IMR-90 (cell line): Measurements from ENCODE around the gene TRIM26. TPM values are rescaled to one million over a fixed set of nuclear protein-coding genes. Genes with fewer than 3 reads are reported as not detected.

Source experiments
- ATAC-seq: fragments of 200-7000 bp; cut with Tn5 transposase; 2 replicates; pipeline ENCODE4 v1.9.1; 2020; ENCODE audit warnings: low read depth, mild to moderate bottlenecking, moderate library complexity
- BruUV-seq: library from RNA; stranded (reverse); fragments of 400-500 nt; replicated peaks from 2 replicates; lab custom pipeline; 2021; lab: Mats Ljungman, UMichigan
- CTCF ChIA-PET: fragments of 300-600 bp; formaldehyde crosslinking; extraction: SDS; loops from one replicate; lab custom pipeline; 2021; ENCODE audit warnings: antibody characterized with exemption; lab: Yijun Ruan, JAX
- POLR2A ChIA-PET: fragments of 300-600 bp; sonication (Branson Sonifier 250); formaldehyde crosslinking; loops from one replicate; lab custom pipeline; 2022; ENCODE audit warnings: antibody characterized with exemption; ENCODE audit not compliant: unreplicated experiment; lab: Charles Lee
- DNase-seq: peaks from one replicate; pipeline ENCODE4 v3.0.0; 2013
- H2AFZ ChIP-seq: replicated peaks from 2 replicates; pipeline ENCODE3; 2013; ENCODE audit warnings: low read length, mild to moderate bottlenecking; ENCODE audit not compliant: poor library complexity
- H2AK5ac ChIP-seq: 2 replicates; pipeline ENCODE4 v1.6.1; 2013; ENCODE audit warnings: low read depth, low read length, inconsistent platforms
- H2AK9ac ChIP-seq: replicated peaks from 2 replicates; pipeline ENCODE3; 2013; ENCODE audit warnings: mild to moderate bottlenecking, low read depth, low read length, moderate library complexity; ENCODE audit not compliant: poor library complexity
- H2BK120ac ChIP-seq: 2 replicates; pipeline ENCODE4 v1.6.1; 2013; ENCODE audit warnings: low read depth, low read length, inconsistent platforms
- H2BK15ac ChIP-seq: 3 replicates; pipeline ENCODE4 v1.6.1; 2013; ENCODE audit warnings: low read depth, low read length, inconsistent platforms
- H2BK20ac ChIP-seq: 2 replicates; pipeline ENCODE4 v1.6.1; 2013; ENCODE audit warnings: low read depth, mild to moderate bottlenecking, inconsistent platforms, low read length, moderate library complexity
- H2BK5ac ChIP-seq: 2 replicates; pipeline ENCODE4 v1.6.1; 2013; ENCODE audit warnings: mild to moderate bottlenecking, low read depth, low read length, inconsistent platforms; ENCODE audit not compliant: poor library complexity, severe bottlenecking
- H3K14ac ChIP-seq: replicated peaks from 2 replicates; pipeline ENCODE4 v1.6.1; 2013; ENCODE audit warnings: low read depth, low read length, inconsistent platforms
- H3K18ac ChIP-seq: 2 replicates; pipeline ENCODE4 v1.6.1; 2013; ENCODE audit warnings: low read depth, low read length, control low read depth
- H3K23ac ChIP-seq: 2 replicates; pipeline ENCODE4 v1.6.1; 2013; ENCODE audit warnings: low read depth, low read length, inconsistent platforms
- H3K27ac ChIP-seq: 2 replicates; pipeline ENCODE4 v1.5.1; 2013; ENCODE audit warnings: mild to moderate bottlenecking, control low read depth, low read length; ENCODE audit not compliant: insufficient read depth
- H3K27me3 ChIP-seq: 2 replicates; pipeline ENCODE4 v1.6.1; 2013; ENCODE audit warnings: low read length; ENCODE audit not compliant: control insufficient read depth, insufficient read depth
- H3K36me3 ChIP-seq: 2 replicates; pipeline ENCODE4 v1.6.1; 2013; ENCODE audit warnings: low read length, mixed read lengths; ENCODE audit not compliant: control insufficient read depth, insufficient read depth
- H3K4ac ChIP-seq: 2 replicates; pipeline ENCODE4 v1.6.1; 2013; ENCODE audit warnings: low read depth, low read length, inconsistent platforms
- H3K4me1 ChIP-seq: 2 replicates; pipeline ENCODE4 v1.6.1; 2013; ENCODE audit warnings: low read length, mixed read lengths; ENCODE audit not compliant: control insufficient read depth, insufficient read depth
- H3K4me2 ChIP-seq: 2 replicates; pipeline ENCODE4 v1.6.1; 2013; ENCODE audit warnings: low read depth, mild to moderate bottlenecking, control low read depth, low read length, moderate library complexity
- H3K4me3 ChIP-seq: 2 replicates; pipeline ENCODE4 v1.5.1; 2013; ENCODE audit warnings: low read depth, mild to moderate bottlenecking, control low read depth, low read length, moderate library complexity; ENCODE audit not compliant: insufficient read depth
- H3K56ac ChIP-seq: 2 replicates; pipeline ENCODE4 v1.6.1; 2013; ENCODE audit warnings: low read length, inconsistent platforms; ENCODE audit not compliant: insufficient read depth; ENCODE audit errors: extremely low read depth
- H3K79me1 ChIP-seq, 2 experiments: 2 replicates each; pipeline ENCODE4 v1.6.1; 2013; ENCODE audit warnings: low read length in 2 of 2, inconsistent platforms in 1 of 2, low read depth in 1 of 2
- H3K9ac ChIP-seq: 2 replicates; pipeline ENCODE4 v1.6.1; 2013; ENCODE audit warnings: low read depth, low read length, control low read depth
- H3K9me1 ChIP-seq: 2 replicates; pipeline ENCODE4 v1.6.1; 2013; ENCODE audit warnings: low read length, inconsistent platforms; ENCODE audit not compliant: insufficient read depth
- H3K9me3 ChIP-seq: 2 replicates; pipeline ENCODE4 v1.6.1; 2013; ENCODE audit warnings: low read length; ENCODE audit not compliant: control insufficient read depth, insufficient read depth
- H4K20me1 ChIP-seq: 2 replicates; pipeline ENCODE4 v1.6.1; 2013; ENCODE audit warnings: low read length, inconsistent platforms; ENCODE audit not compliant: insufficient read depth
- H4K5ac ChIP-seq: 2 replicates; pipeline ENCODE4 v1.6.1; 2013; ENCODE audit warnings: mild to moderate bottlenecking, low read depth, low read length, control low read depth
- H4K8ac ChIP-seq, 2 experiments: 2 replicates each; pipeline ENCODE4 v1.6.1; 2013; ENCODE audit warnings: low read depth in 2 of 2, low read length in 2 of 2, control low read depth in 1 of 2, inconsistent platforms in 1 of 2
- H4K91ac ChIP-seq: 2 replicates; pipeline ENCODE4 v1.6.1; 2013; ENCODE audit warnings: low read depth, low read length, inconsistent platforms; ENCODE audit not compliant: insufficient read depth
- BHLHE40 ChIP-seq: fragments of 150-350 bp; IDR thresholded peaks from 2 replicates; pipeline ENCODE4 v1.6.1; 2016; ENCODE audit warnings: mild to moderate bottlenecking, low read depth, low read length
- CEBPB ChIP-seq: IDR thresholded peaks from 2 replicates; pipeline ENCODE4 v1.6.1; 2012; ENCODE audit warnings: low read depth, low read length, improper control_type of control experiment
- CHD1 ChIP-seq: IDR thresholded peaks from 2 replicates; pipeline ENCODE4 v1.6.1; 2012; ENCODE audit warnings: low read depth, low read length, improper control_type of control experiment
- CTCF ChIP-seq: conservative IDR thresholded peaks from 2 replicates; pipeline ENCODE4 v1.5.1; 2012; ENCODE audit warnings: mild to moderate bottlenecking, low read depth, low read length, improper control_type of control experiment
- ELK1 ChIP-seq: fragments of 150-350 bp; IDR thresholded peaks from 2 replicates; pipeline ENCODE4 v1.6.1; 2016; ENCODE audit warnings: low read depth, mild to moderate bottlenecking, low read length, moderate library complexity, borderline replicate concordance
- FOS ChIP-seq: fragments of 150-350 bp; IDR thresholded peaks from 2 replicates; pipeline ENCODE4 v1.6.1; 2016; ENCODE audit warnings: low read depth, low read length
- MAFK ChIP-seq: IDR thresholded peaks from 2 replicates; pipeline ENCODE4 v1.6.1; 2012; ENCODE audit warnings: low read depth, low read length, improper control_type of control experiment
- MAZ ChIP-seq: IDR thresholded peaks from 2 replicates; pipeline ENCODE4 v1.6.1; 2012; ENCODE audit warnings: low read depth, mild to moderate bottlenecking, low read length, improper control_type of control experiment, moderate library complexity, borderline replicate concordance
- MXI1 ChIP-seq: IDR thresholded peaks from 2 replicates; pipeline ENCODE4 v1.6.1; 2012; ENCODE audit warnings: low read depth, mild to moderate bottlenecking, low read length, moderate library complexity, borderline replicate concordance
- POLR2A ChIP-seq: IDR thresholded peaks from 2 replicates; pipeline ENCODE4 v1.6.1; 2012; ENCODE audit warnings: mild to moderate bottlenecking, low read depth, low read length
- RAD21 ChIP-seq: IDR thresholded peaks from 2 replicates; pipeline ENCODE4 v1.6.1; 2012; ENCODE audit warnings: low read length, improper control_type of control experiment
- RCOR1 ChIP-seq: IDR thresholded peaks from 2 replicates; pipeline ENCODE4 v1.6.1; 2012; ENCODE audit warnings: mild to moderate bottlenecking, low read length, improper control_type of control experiment; ENCODE audit not compliant: insufficient replicate concordance
- RFX5 ChIP-seq: IDR thresholded peaks from 2 replicates; pipeline ENCODE4 v1.8.0; 2012; ENCODE audit warnings: low read depth, mild to moderate bottlenecking, low read length, moderate library complexity
- SMC3 ChIP-seq: fragments of 150-350 bp; IDR thresholded peaks from 2 replicates; pipeline ENCODE4 v1.6.1; 2016; ENCODE audit warnings: low read depth, mild to moderate bottlenecking, antibody characterized with exemption, low read length, moderate library complexity
- USF2 ChIP-seq: fragments of 150-350 bp; IDR thresholded peaks from 2 replicates; pipeline ENCODE4 v1.6.1; 2017; ENCODE audit warnings: mild to moderate bottlenecking, antibody characterized with exemption, low read length, low read depth
- WGBS, 2 experiments: methylation state at CpG; one replicate each; pipeline versions ENCODE4 v1.1.5 to v1.1.7; 2013; ENCODE audit warnings: missing lambda C conversion rate in 2 of 2; ENCODE audit not compliant: insufficient read length in 1 of 2; ENCODE audit errors: extremely low coverage in 2 of 2; 5-methylcytosine and 5-hydroxymethylcytosine counted together
- dilution Hi-C: fragments of 300-500 bp; cut with HindIII; formaldehyde crosslinking; loops from one replicate; pipeline ENCODE4 v1.14.3; 2018; ENCODE audit warnings: low sequenced_read_pairs; ENCODE audit not compliant: unreplicated experiment
- in situ Hi-C: fragments of 300-500 bp; cut with MboI; formaldehyde crosslinking; loops from 3 replicates; pipeline ENCODE4 v1.14.3; 2019; ENCODE audit warnings: low sequenced_read_pairs, inconsistent platforms, mixed read lengths
- intact Hi-C: fragments of 100-400 bp; cut with micrococcal nuclease; formaldehyde crosslinking; loops from 2 replicates; pipeline ENCODE4 v1.10.0; 2022
- polyA plus RNA-seq, 3 experiments: library from polyadenylated mRNA; depleted of rRNA; stranded (reverse); fragments of >200 nt; gene quantifications; 2 replicates each; pipeline ENCODE4 v1.2.3, GENCODE V29; 2012; ENCODE audit warnings: low replicate concordance in 1 of 3
- total RNA-seq: library from RNA; depleted of rRNA; stranded (reverse); fragments of >200 nt; gene quantifications from 2 replicates; pipeline ENCODE4 v1.2.3, GENCODE V29; 2012

TRIM26 gene
- total and polyA plus RNA-seq, 2 of the 4 experiments (the other 2 are of a cell fraction) = 22.6 to 23.8 TPM

- no TSS peak for BruUV-seq
- no peak overlapping the region for H4K91ac ChIP-seq
- no peak overlapping the region for H3K23ac ChIP-seq
- no peak overlapping the region for H3K4me3 ChIP-seq
- in situ Hi-C loops (no loop called here), intact Hi-C loops (no loop called here), dilution Hi-C loops (no loop called here)
- H3K79me1 ChIP-seq = no peaks in the 10 kb centered on the region
- H2BK20ac ChIP-seq = no peak overlapping the region
- no peak overlapping the region for H2AK9ac ChIP-seq
- peaks cover 60% of the 10 kb centered on the region for H3K27me3 ChIP-seq
- DNase-seq (no peak), ATAC-seq (peak; percentile 40)
- no peak overlapping the region for H3K9ac ChIP-seq
- peak overlapping the region; percentile 76 for H2AFZ ChIP-seq
- H3K27ac ChIP-seq = no peak overlapping the region
- WGBS, 2 experiments = 1% methylated on average over 15 of the region's 62 CpGs; no CpG with 5 or more reads in 1 of the 2 experiments
- ChIA-PET POLR2A (no interaction called here), CTCF (no interaction called here)
- no peak overlapping the region for H4K5ac ChIP-seq
- H2BK5ac ChIP-seq = no peak overlapping the region
- H2BK15ac ChIP-seq = no peak overlapping the region
- no peak overlapping the region for H4K8ac ChIP-seq
- H3K18ac ChIP-seq = no peak overlapping the region
- H3K36me3 ChIP-seq = no peaks in the 10 kb centered on the region
- H3K56ac ChIP-seq = no peak overlapping the region
- H2BK120ac ChIP-seq = no peak overlapping the region
- no peak overlapping the region for H2AK5ac ChIP-seq
- no peaks in the 10 kb centered on the region for H3K4me1 ChIP-seq
- H3K14ac ChIP-seq = no peak overlapping the region
- H3K4ac ChIP-seq = no peak overlapping the region
- no peaks in the 10 kb centered on the region for H3K9me1 ChIP-seq
- no peak overlapping the region; the same call in 1 of the 2 replicates for H3K4me2 ChIP-seq
- no peaks in the 10 kb centered on the region for H3K9me3 ChIP-seq
- no peaks in the 10 kb centered on the region for H4K20me1 ChIP-seq
- TF ChIP-seq RCOR1 = no peak
- TF ChIP-seq POLR2A = no peak
- TF ChIP-seq ELK1 = no peak
- TF ChIP-seq CHD1 = no peak
- no peak for TF ChIP-seq MXI1
- TF ChIP-seq FOS = no peak
- no peak for TF ChIP-seq RAD21
- no peak for TF ChIP-seq SMC3
- TF ChIP-seq MAFK = no peak
- no peak for TF ChIP-seq CTCF
- TF ChIP-seq CEBPB = no peak
- TF ChIP-seq RFX5 = no peak
- TF ChIP-seq MAZ = no peak
- TF ChIP-seq BHLHE40 = no peak
- no peak for TF ChIP-seq USF2
These were observed 41.3 kb downstream of the TRIM26 start for GRCh38 chr6:30171677-30172471.
